ENCODE results near the gene MROH8. TPM values are rescaled to one million over a fixed set of nuclear protein-coding genes. Genes with fewer than 3 reads are reported as not detected.

The MROH8 gene
- total RNA-seq, 4 donors from 2014 or later, result 2.2 to 18.0 (median 3.5) TPM

- in situ Hi-C loops (cut with MboI; ENCODE audit: low pct_ligation_motif_present in 1 of 4, low pct_unique_long_range_greater_than_20kb in 1 of 4, low sequenced_read_pairs in 3 of 4) (no loop called here), intact Hi-C loops (cut with DNase I; ENCODE audit: low total_unique reads) (no loop called here)
- Histone ChIP-seq H3K36me3 (no peaks in the 10 kb centered on the region), H3K27me3 (no peaks in the 10 kb centered on the region), H3K9me3 (no peaks in the 10 kb centered on the region), H3K27ac (no peak overlapping the region), H3K4me3 (no peak overlapping the region), H3K4me1 (no peaks in the 10 kb centered on the region)
- WGBS, 2 donors (ENCODE audit: low coverage in 1 of 2), result 79 to 86% methylated on average over 3 of the region's 3 CpGs
- DNase-seq, result no peak
- TF ChIP-seq POLR2A (IDR thresholded peaks at IDR 0.05) (no peak), EP300 (IDR thresholded peaks at IDR 0.05; ENCODE audit: low read depth) (no peak), CTCF (IDR thresholded peaks at IDR 0.05) (no peak), POLR2AphosphoS5 (IDR thresholded peaks at IDR 0.05) (no peak)
Measured at GRCh38 chr20:37142708-37143107, 36.6 kb downstream of the MROH8 start.

GRCh38 chr20:37137547-37137946 is 41.8 kb downstream of the MROH8 start:
- Histone ChIP-seq H3K27ac (no peak overlapping the region), H3K9me3 (no peaks in the 10 kb centered on the region), H3K4me1 (no peaks in the 10 kb centered on the region), H3K4me3 (no peak overlapping the region), H3K36me3 (no peaks in the 10 kb centered on the region), H3K27me3 (no peaks in the 10 kb centered on the region)
- intact Hi-C loops (cut with DNase I; ENCODE audit: low total_unique reads), result no loop called here
- DNase-seq, result no peak
- no peak for TF ChIP-seq CTCF (IDR thresholded peaks at IDR 0.05)
- in situ Hi-C loops (cut with MboI; ENCODE audit: low pct_ligation_motif_present in 1 of 4, low pct_unique_long_range_greater_than_20kb in 1 of 4, low sequenced_read_pairs in 3 of 4), result no loop called here
- 77 to 85% methylated on average over 4 of the region's 4 CpGs for WGBS, 2 donors (ENCODE audit: low coverage in 1 of 2)

GRCh38 chr20:37133952-37134351 is 45.4 kb downstream of the MROH8 start:
- Histone ChIP-seq H3K27ac (no peak overlapping the region), H3K27me3 (no peaks in the 10 kb centered on the region), H3K4me1 (no peaks in the 10 kb centered on the region), H3K36me3 (no peaks in the 10 kb centered on the region), H3K4me3 (no peak overlapping the region), H3K9me3 (no peaks in the 10 kb centered on the region)
- intact Hi-C loops (cut with DNase I; ENCODE audit: low total_unique reads) (no loop called here), in situ Hi-C loops (cut with MboI; ENCODE audit: low pct_ligation_motif_present in 1 of 4, low pct_unique_long_range_greater_than_20kb in 1 of 4, low sequenced_read_pairs in 3 of 4) (no loop called here)
- TF ChIP-seq CTCF (IDR thresholded peaks at IDR 0.05), result no peak
- no peak for TF ChIP-seq EP300 (IDR thresholded peaks at IDR 0.05; ENCODE audit: low read depth)
- no peak for TF ChIP-seq POLR2AphosphoS5 (IDR thresholded peaks at IDR 0.05)
- TF ChIP-seq POLR2A (IDR thresholded peaks at IDR 0.05), result no peak
- WGBS, 2 donors (ENCODE audit: low coverage in 1 of 2), result 99 to 100% methylated on average over 2 of the region's 2 CpGs
- DNase-seq, result no peak

- no peak overlapping the region for H3K27ac ChIP-seq
- H3K4me3 ChIP-seq, result no peak overlapping the region
- DNase-seq, result no peak
- no peaks in the 10 kb centered on the region for H3K9me3 ChIP-seq
- no peaks in the 10 kb centered on the region for H3K4me1 ChIP-seq
- no peaks in the 10 kb centered on the region for H3K27me3 ChIP-seq
- in situ Hi-C loops (cut with MboI; ENCODE audit: low pct_ligation_motif_present in 1 of 4, low pct_unique_long_range_greater_than_20kb in 1 of 4, low sequenced_read_pairs in 3 of 4), result no loop called here
- TF ChIP-seq EP300 (IDR thresholded peaks at IDR 0.05; ENCODE audit: low read depth) (no peak), POLR2A (IDR thresholded peaks at IDR 0.05) (no peak), CTCF (IDR thresholded peaks at IDR 0.05) (no peak), POLR2AphosphoS5 (IDR thresholded peaks at IDR 0.05) (no peak)
- WGBS, 2 donors (ENCODE audit: low coverage in 1 of 2), result 70 to 77% methylated on average over 3 of the region's 3 CpGs
- intact Hi-C loops (cut with DNase I; ENCODE audit: low total_unique reads), result no loop called here
- no peaks in the 10 kb centered on the region for H3K36me3 ChIP-seq
Measured at GRCh38 chr20:37131486-37131885, 47.9 kb downstream of the MROH8 start.

All from transverse colon (tissue), 4 donors.